ENCODE measurements around the gene USP49.
A peak's percentile ranks its signal among the peaks of the same experiment; 100 is the strongest.
"Not testable (repeated sequence)": the region's sequence is repeated elsewhere in the genome, so short reads cannot be mapped to it uniquely, and the experiment has no call there.

Gene USP49

GRCh38 chr6:41895300-41896233, at the start of gene USP49:
USP49 (minus strand) TSS chr6:41895375; CDS start chr6:41806983, 88,392 bp downstream.
- Histone ChIP-seq H3K4me1 (ENCODE audit: control insufficient read depth, insufficient read depth, low read length) (peaks cover 17% of the 10 kb centered on the region), H3K27me3 (ENCODE audit: control insufficient read depth, insufficient read depth, low read length) (no peaks in the 10 kb centered on the region), H3K9ac (ENCODE audit: low read length) (peak within 1 kb of the TSS; percentile 89), H3K9me3 (ENCODE audit: control insufficient read depth, insufficient read depth, low read depth, low read length) (no peaks in the 10 kb centered on the region), H3K36me3 (ENCODE audit: control insufficient read depth, insufficient read depth, low read length) (no peaks in the 10 kb centered on the region), H3K27ac (ENCODE audit: low read depth, low read length) (peak within 1 kb of the TSS; percentile 60; the same call in 1 of the 2 replicates), H3K4me3 (ENCODE audit: low read depth, low read length) (peak within 1 kb of the TSS; percentile 69)

- H3K27me3 ChIP-seq (ENCODE audit: control insufficient read depth, insufficient read depth, low read length) = no peaks in the 10 kb centered on the region
- H3K36me3 ChIP-seq (ENCODE audit: control insufficient read depth, insufficient read depth, low read length) = no peaks in the 10 kb centered on the region
- H3K4me3 ChIP-seq (ENCODE audit: low read depth, low read length) = no peak overlapping the region
- H3K4me1 ChIP-seq (ENCODE audit: control insufficient read depth, insufficient read depth, low read length) = peaks cover 23% of the 10 kb centered on the region
- H3K9me3 ChIP-seq (ENCODE audit: control insufficient read depth, insufficient read depth, low read depth, low read length) = no peaks in the 10 kb centered on the region
- H3K9ac ChIP-seq (ENCODE audit: low read length) = no peak overlapping the region
- H3K27ac ChIP-seq (ENCODE audit: low read depth, low read length) = no peak overlapping the region
Observed at GRCh38 chr6:41943456-41943855, 48.3 kb upstream of the USP49 start.

GRCh38 chr6:41942882-41943281, 47.7 kb upstream of the USP49 start:
- not testable (repeated sequence) for H3K9me3 ChIP-seq (ENCODE audit: control insufficient read depth, insufficient read depth, low read depth, low read length); H3K36me3 ChIP-seq (ENCODE audit: control insufficient read depth, insufficient read depth, low read length); H3K27ac ChIP-seq (ENCODE audit: low read depth, low read length); H3K4me3 ChIP-seq (ENCODE audit: low read depth, low read length); H3K9ac ChIP-seq (ENCODE audit: low read length); H3K27me3 ChIP-seq (ENCODE audit: control insufficient read depth, insufficient read depth, low read length)
- H3K4me1 ChIP-seq (ENCODE audit: control insufficient read depth, insufficient read depth, low read length) = peaks cover 25% of the 10 kb centered on the region

GRCh38 chr6:41942067-41942851, 47.1 kb upstream of the USP49 start:
- H3K27ac ChIP-seq (ENCODE audit: low read depth, low read length) = no peak overlapping the region
- H3K4me1 ChIP-seq (ENCODE audit: control insufficient read depth, insufficient read depth, low read length) = peaks cover 25% of the 10 kb centered on the region
- H3K36me3 ChIP-seq (ENCODE audit: control insufficient read depth, insufficient read depth, low read length) = peaks cover 6% of the 10 kb centered on the region; the same call in 1 of the 2 replicates
- H3K9ac ChIP-seq (ENCODE audit: low read length) = peak overlapping the region; percentile 22
- no peaks in the 10 kb centered on the region for H3K9me3 ChIP-seq (ENCODE audit: control insufficient read depth, insufficient read depth, low read depth, low read length)
- H3K4me3 ChIP-seq (ENCODE audit: low read depth, low read length) = peak overlapping the region; percentile 82
- H3K27me3 ChIP-seq (ENCODE audit: control insufficient read depth, insufficient read depth, low read length) = no peaks in the 10 kb centered on the region

- no peaks in the 10 kb centered on the region for H3K27me3 ChIP-seq (ENCODE audit: control insufficient read depth, insufficient read depth, low read length)
- H3K4me3 ChIP-seq (ENCODE audit: low read depth, low read length) = peak within 1 kb of the TSS; percentile 82
- H3K27ac ChIP-seq (ENCODE audit: low read depth, low read length) = no peak within 1 kb of the TSS
- H3K9me3 ChIP-seq (ENCODE audit: control insufficient read depth, insufficient read depth, low read depth, low read length) = no peaks in the 10 kb centered on the region
- peaks cover 10% of the 10 kb centered on the region; the same call in 1 of the 2 replicates for H3K36me3 ChIP-seq (ENCODE audit: control insufficient read depth, insufficient read depth, low read length)
- peaks cover 25% of the 10 kb centered on the region for H3K4me1 ChIP-seq (ENCODE audit: control insufficient read depth, insufficient read depth, low read length)
- H3K9ac ChIP-seq (ENCODE audit: low read length) = peak within 1 kb of the TSS; percentile 77
Observed at GRCh38 chr6:41941280-41942066, 46.3 kb upstream of the USP49 start, which contains the start of gene CCND3. CCND3 (minus strand) TSS chr6:41941808; CDS start chr6:41941649, 159 bp downstream.

GRCh38 chr6:41940759-41941279, 45.6 kb upstream of the USP49 start:
- Histone ChIP-seq H3K27ac (ENCODE audit: low read depth, low read length) (no peak overlapping the region), H3K4me3 (ENCODE audit: low read depth, low read length) (peak overlapping the region; percentile 82), H3K27me3 (ENCODE audit: control insufficient read depth, insufficient read depth, low read length) (no peaks in the 10 kb centered on the region), H3K9me3 (ENCODE audit: control insufficient read depth, insufficient read depth, low read depth, low read length) (no peaks in the 10 kb centered on the region), H3K36me3 (ENCODE audit: control insufficient read depth, insufficient read depth, low read length) (peaks cover 15% of the 10 kb centered on the region; the same call in 1 of the 2 replicates), H3K4me1 (ENCODE audit: control insufficient read depth, insufficient read depth, low read length) (peaks cover 25% of the 10 kb centered on the region), H3K9ac (ENCODE audit: low read length) (peak overlapping the region; percentile 77)

GRCh38 chr6:41939848-41940758, 44.9 kb upstream of the USP49 start:
- Histone ChIP-seq H3K27ac (ENCODE audit: low read depth, low read length) (no peak overlapping the region; the same call in 1 of the 2 replicates), H3K9ac (ENCODE audit: low read length) (peak overlapping the region; percentile 77), H3K4me1 (ENCODE audit: control insufficient read depth, insufficient read depth, low read length) (peaks cover 25% of the 10 kb centered on the region)

GRCh38 chr6:41939176-41939847, 44.1 kb upstream of the USP49 start:
- H3K27me3 ChIP-seq (ENCODE audit: control insufficient read depth, insufficient read depth, low read length) = no peaks in the 10 kb centered on the region
- peaks cover 30% of the 10 kb centered on the region for H3K36me3 ChIP-seq (ENCODE audit: control insufficient read depth, insufficient read depth, low read length)
- H3K4me1 ChIP-seq (ENCODE audit: control insufficient read depth, insufficient read depth, low read length) = peaks cover 25% of the 10 kb centered on the region
- H3K4me3 ChIP-seq (ENCODE audit: low read depth, low read length) = peak overlapping the region; percentile 82
- no peak overlapping the region; the same call in 1 of the 2 replicates for H3K27ac ChIP-seq (ENCODE audit: low read depth, low read length)
- H3K9ac ChIP-seq (ENCODE audit: low read length) = peak overlapping the region; percentile 2
- no peaks in the 10 kb centered on the region for H3K9me3 ChIP-seq (ENCODE audit: control insufficient read depth, insufficient read depth, low read depth, low read length)

More at GRCh38 chr6:41939848-41940758, 44.9 kb upstream of the USP49 start:
- Histone ChIP-seq H3K36me3 (ENCODE audit: control insufficient read depth, insufficient read depth, low read length) (peaks cover 22% of the 10 kb centered on the region), H3K4me3 (ENCODE audit: low read depth, low read length) (peak overlapping the region; percentile 82), H3K27me3 (ENCODE audit: control insufficient read depth, insufficient read depth, low read length) (no peaks in the 10 kb centered on the region), H3K9me3 (ENCODE audit: control insufficient read depth, insufficient read depth, low read depth, low read length) (no peaks in the 10 kb centered on the region)

GRCh38 chr6:41938590-41939175, 43.5 kb upstream of the USP49 start:
- Histone ChIP-seq H3K9me3 (ENCODE audit: control insufficient read depth, insufficient read depth, low read depth, low read length) (no peaks in the 10 kb centered on the region), H3K36me3 (ENCODE audit: control insufficient read depth, insufficient read depth, low read length) (peaks cover 34% of the 10 kb centered on the region), H3K9ac (ENCODE audit: low read length) (peak overlapping the region; percentile 2), H3K4me1 (ENCODE audit: control insufficient read depth, insufficient read depth, low read length) (peaks cover 25% of the 10 kb centered on the region), H3K27me3 (ENCODE audit: control insufficient read depth, insufficient read depth, low read length) (no peaks in the 10 kb centered on the region), H3K4me3 (ENCODE audit: low read depth, low read length) (peak overlapping the region; percentile 82), H3K27ac (ENCODE audit: low read depth, low read length) (no peak overlapping the region; the same call in 1 of the 2 replicates)
